ENCODE data around the gene CCDC159.
"Not testable (repeated sequence)": the region's sequence is repeated elsewhere in the genome, so short reads cannot be mapped to it uniquely, and the experiment has no call there.

CCDC159 gene

DNA sequence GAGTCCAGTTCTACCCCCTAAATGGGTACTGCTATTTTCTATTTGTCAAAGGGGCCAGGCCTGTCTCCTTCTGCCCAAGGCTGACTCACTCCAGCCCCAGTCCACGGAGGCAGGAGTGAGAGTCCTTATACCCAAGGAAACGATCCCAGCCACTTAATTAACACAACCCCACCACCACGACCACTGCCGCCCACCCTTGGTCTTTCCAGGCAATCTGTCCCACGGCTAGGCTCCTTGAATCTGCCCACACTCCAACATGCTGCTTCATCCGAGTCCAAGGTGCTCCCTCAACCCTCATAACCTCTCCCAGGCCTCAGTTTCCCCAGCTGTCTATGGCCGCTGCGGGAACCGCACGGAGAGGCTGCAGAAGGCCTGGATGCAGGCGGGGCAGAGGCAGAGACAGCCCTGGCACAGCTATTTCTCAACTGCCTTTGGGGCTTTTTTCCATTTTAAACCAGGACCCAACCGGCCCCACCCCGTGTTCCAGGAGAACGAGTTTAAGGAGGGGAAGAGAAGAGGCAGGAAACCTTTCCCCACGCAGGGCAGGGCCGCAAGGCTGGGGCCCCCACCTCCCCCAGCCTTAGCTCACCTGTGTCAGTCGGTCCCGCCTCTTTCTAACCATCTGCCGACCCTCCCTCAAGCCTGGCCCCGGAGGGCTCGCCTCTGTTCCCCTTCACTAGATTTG lies 7.6 kb upstream of the CCDC159 start:
- DNase-seq (ENCODE audit: low spot score): no peak

DNA sequence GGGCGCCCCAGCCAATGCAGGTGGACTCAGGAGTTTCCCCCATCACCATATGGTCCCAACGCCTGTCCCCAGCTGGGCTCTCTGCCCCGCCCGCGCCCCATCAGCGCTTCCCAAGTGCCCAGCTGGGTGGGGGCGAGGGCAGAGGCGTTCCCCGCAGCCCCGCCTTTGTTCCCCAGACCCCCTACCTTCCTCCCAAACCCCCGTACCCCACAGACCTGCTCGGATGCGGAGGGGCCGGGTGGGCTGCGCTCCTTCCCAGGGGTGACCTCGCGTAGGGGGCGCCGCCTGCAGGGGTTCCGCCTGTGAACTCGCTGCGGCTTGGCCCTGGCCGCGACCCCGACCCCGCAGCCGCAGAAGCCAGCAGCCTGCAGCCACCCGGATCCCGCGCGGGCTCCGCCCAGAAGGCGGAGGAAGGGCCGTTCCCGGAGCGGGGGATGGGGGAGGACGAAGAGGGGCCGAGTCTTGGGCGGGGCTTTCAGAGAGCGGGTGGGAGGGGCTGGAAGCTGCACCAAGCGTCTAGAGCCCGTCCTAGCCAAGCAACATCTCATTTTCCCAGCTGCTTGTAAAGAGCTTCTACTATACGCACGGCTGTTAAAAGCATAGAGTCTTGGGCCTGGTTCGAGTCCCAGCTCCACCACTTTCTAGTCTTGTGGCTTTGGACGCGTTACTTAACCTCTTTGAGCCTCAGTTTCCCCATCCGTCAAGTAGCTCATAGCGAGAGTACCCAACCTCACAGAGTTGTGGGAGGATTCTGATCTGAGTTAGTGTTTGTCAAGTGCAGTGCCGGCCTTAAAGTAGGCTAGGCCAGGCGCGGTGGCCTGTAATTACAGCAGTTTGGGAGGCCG lies 6.8 kb upstream of the CCDC159 start, which contains the start of gene RAB3D:
Gene RAB3D (minus strand): TSS at position 404 of the 845 bp plus-strand sequence. CDS start 2,258 bp downstream, outside the sequence.
- peak; percentile 96 for DNase-seq (ENCODE audit: low spot score)

DNA sequence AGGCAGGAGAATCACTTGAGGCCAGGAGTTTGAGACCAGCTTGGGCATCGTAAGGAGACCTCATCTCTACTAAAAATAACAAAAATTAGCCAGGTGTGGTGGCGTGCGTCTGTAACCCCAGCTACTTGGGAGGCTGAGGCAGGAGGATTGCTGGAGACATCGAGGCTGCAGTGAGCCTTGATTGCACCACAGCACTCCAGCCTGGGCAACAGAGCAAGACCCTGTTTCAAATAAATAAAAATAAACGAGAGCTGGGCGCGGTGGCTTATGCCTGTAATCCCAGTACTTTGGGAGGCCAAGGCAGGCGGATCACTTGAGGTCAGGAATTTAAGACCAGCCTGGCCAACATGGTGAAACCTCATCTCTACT lies 6.2 kb upstream of the CCDC159 start:
- DNase-seq (ENCODE audit: low spot score): not testable (repeated sequence)

DNA sequence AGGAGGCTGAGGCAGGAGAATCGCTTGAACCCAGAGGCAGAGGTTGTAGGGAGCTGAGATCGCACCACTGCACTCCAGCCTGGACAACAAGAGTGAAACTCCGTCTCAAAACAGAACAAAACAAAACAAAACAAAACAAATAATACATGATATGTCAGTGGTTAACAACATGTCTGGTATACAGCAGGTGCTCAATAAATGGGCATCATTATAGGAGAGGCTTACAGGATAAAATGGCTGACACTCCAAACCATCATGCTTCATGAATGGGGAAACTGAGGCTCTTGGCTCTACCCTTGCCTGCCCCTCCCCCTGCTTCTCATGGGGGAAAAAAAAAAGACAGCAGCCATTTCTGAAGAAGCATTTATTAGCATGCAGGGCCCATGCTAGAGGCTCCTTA lies 3.9 kb upstream of the CCDC159 start:
- DNase-seq (ENCODE audit: low spot score): no peak

DNA sequence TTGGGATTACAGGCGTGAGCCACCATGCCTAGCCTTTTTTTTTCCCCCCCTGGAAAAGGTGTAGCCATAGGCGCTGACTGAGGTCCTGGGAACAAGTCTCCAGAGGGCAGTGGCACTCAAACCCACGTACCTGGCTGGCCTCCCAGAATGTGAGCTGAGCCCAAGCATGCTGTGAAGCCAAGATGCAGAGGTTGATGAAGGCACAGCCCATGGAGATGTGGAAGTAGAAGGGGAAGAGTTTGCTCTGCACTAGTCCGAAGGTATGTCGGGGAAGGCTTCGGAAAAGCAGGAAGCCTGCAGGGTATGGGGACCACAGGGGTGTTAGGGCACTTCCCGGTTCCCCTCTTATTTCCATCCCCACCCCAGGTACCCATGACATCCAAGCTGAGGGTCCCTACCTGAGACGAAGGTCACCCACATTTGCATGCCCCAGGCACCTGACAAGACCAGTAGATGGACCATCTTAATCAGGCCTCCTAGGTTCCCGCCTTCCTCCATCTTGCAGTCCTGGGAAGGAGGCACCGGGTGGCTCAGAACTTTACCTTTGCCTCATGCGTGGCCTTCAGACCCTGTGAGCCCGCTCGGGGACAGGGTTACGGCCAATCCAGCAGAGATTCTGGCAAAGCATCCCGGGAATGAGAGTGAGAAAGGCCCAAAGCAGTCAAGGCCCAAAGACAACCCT lies 1.1 kb upstream of the CCDC159 start:
- DNase-seq (ENCODE audit: low spot score): no peak

DNA sequence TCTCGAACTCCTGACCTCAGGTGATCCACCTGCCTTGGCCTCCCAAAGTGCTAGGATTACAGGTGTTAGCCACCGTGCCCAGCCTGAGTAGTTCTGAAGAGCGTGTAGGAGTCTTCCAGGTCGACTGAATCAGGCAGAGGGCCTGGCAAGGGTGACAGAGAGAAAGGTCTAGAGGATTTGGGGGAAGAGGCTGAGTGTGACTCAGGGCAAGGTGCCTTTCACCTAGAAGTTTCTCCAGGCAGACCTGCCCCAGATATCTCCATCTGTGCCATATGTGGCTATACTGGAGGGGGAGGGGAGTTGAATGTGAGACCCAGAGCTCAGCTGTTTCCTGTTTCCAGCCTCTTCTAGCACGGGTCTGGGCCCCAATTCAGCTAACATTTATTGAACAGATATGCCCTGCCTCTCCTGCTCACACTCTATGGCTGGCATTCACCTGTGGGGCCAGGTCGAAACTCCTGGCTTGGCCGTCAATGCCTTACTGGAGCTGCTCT lies 1.3 kb downstream of the CCDC159 start:
- DNase-seq (ENCODE audit: low spot score): no peak

DNA sequence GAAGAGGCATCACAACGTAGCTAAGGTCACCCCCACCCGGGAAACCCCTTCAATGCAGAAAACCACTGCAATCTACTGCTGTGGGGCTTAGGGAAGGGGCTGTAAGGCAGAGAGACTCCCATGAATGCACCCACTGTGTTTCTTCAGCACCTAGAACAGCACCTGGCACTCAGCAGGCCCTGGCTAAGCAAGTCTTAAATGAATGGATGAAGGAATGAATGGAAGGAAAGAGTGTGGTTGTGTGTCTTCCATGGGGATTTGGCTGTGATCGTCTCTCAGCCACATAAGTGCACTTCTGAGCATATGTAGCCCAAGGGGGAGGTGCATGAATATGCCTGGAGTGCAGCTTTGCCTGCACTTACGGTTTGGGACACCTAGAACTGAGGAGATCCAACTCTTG lies 2.9 kb downstream of the CCDC159 start:
- DNase-seq (ENCODE audit: low spot score): no peak

DNA sequence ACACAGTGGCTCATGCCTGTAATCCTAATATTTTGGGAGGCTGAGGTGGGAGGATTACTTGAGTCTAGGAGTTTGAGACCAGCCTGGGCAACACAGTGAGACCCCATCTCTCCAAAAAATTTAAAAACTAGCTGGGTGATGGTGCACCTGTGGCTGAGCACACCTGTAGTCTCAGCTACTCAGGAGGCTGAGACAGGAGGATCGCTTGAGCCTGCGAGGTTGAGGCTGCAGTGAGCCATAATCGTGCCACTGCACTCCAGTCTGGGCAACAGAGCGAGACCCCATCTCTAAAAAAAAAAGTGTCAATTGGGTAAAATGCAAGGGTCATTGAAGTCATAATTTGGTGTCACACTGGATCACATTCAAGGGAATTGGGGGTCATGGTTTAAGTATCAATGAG lies 7.8 kb downstream of the CCDC159 start:
- DNase-seq (ENCODE audit: low spot score): not testable (repeated sequence)

DNA sequence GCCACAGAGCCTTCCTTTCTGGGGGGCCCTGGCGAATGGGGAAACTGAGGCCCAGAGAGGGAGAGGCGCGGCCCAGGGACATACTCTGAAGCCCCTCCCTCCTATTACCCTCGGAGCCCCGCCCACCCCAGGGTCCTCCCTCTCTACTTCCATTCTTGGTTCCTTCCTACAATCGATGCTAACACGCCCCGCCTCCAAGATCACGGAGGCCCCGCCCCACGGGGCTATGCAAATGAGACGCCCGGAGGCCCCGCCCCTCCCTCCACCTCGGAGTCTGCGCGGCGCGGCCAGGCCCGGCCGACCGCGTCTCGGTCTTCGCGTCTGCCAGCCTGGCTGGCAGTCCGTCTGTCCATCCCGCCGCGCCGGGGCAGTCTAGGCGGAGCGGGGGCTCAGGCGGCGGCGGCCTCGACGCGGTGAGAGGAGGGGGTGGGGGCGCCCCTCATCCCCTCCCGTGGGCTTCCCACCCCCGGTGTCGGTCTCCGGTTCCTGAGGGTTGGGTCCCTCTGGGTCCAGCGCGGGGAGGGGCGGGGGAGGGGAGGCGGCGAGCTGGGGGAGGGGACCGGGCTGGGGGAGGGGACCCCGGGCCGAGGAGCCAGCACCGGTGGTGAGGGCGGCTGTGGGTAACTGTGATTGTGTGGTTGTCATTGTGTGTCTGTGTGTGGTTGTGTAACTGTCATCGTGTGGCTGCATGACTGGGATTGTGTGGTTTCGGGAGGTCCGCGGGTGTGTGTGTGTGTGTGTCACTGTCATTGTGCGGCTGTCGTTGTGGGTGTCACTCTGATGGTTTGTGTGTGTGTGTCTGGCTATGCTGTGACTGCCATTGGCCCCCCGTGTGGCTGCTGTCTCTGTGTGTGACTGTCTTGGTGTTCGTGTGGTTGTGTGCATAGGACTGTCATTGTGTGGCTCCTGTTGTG lies 9.1 kb downstream of the CCDC159 start, which contains the start of gene PLPPR2:
Gene PLPPR2 (plus strand): TSS at position 273 of the 914 bp plus-strand sequence. CDS start 2,242 bp downstream, outside the sequence.
- DNase-seq (ENCODE audit: low spot score): peak; percentile 88

DNA sequence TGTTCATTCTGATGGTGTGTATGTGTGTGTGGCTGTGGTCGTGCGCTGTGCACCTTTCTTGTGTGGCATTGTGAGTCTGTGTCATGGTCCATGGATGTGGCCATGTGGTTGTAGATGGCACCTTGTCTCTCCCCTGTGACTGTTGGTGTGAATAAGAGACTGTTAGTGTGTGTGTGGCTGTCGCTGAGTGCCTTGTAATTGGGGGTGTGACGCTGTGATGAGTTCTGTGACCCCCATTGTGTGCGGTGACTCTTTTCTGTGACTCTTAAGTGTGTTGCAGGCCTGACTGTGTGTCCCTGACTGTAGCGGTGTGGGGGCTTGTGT lies 9.7 kb downstream of the CCDC159 start:
- no peak for DNase-seq (ENCODE audit: low spot score)

DNA sequence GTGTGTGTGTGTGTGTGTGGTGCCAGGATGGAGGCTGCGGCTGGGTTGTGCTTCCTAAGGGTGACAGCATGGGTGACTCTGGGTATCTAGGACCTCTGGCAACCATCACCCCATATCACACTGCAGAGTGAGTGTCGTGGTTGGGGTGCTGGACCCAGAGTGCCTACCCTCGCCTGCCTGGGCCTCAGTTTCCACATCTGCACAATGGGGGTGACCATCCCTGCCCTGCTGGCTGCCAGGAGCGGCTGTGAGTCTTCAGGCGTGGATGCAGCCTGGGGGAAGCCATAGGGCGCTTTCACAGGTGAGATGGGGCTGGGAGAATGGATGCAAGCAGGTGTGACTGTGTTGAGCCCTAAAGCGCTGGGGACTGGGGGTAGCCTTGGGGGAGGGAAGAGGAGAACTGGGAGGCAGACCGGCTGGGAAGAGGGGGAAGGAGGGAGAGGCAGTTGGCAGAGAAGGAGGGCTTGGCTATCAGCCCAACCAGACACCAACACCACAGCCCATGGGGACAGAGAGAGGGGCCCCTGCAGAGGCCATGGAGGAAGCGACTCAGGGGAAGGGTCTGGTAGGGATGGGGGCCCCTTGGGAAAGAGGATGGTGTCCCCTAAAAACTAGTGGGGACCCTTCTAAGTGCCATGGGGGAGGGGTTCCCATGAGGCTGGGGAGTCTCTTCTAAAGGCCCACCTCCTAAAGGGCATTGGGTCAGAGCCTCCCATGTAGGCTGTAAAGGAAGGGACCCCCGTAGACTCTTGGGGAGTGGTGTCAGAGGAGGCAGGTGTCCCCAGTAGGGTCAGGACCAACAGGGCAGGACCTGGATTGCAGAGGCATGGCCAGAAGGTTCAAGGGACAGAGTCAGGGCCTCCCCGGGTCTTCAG lies 10.6 kb downstream of the CCDC159 start:
- no peak for DNase-seq (ENCODE audit: low spot score)

DNA sequence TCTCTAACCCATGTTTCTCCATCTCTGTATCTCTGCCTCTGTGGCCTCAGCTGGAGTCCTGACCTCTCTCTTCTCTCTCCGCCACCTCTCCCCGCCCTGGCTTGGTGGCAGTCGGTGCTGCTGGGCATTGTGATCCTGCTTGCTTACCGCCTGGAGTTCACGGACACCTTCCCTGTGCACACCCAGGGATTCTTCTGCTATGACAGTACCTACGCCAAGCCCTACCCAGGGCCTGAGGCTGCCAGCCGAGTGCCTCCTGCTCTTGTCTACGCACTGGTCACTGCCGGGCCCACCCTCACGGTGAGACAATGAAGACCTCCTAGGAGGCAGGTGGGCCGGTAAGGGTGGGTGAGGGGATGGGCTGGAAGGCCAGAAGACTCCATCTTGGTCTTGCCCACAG lies 13.1 kb downstream of the CCDC159 start:
- DNase-seq (ENCODE audit: low spot score): no peak

DNA sequence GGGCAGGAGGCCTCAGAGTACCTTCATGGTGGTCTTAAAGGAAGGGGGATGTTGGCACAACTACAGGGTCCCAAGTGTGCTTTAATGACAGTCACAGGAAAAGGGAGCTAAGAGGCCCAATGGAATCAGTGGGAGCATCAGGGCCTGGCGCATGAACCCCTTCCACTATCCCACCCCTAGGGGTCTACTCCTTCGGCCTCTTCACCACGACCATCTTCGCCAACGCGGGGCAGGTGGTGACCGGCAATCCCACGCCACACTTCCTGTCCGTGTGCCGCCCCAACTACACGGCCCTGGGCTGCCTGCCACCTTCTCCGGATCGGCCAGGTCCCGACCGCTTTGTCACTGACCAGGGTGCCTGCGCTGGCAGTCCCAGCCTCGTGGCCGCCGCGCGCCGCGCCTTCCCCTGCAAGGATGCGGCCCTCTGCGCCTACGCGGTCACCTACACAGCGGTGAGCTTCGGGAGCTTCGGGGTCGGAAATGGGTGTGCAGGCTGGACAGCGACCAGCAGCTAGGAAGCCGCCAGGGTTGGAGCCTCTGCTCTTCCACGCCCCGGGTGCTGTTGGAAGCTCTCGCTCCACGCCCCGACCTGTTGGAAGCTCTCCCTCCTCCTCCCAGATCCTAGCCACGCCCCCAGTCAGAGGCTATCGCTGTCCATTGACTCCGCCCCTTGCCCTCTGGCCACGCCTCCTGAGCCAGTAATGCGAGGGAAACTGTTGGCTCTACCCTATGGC lies 14.9 kb downstream of the CCDC159 start:
- no peak for DNase-seq (ENCODE audit: low spot score)

DNA sequence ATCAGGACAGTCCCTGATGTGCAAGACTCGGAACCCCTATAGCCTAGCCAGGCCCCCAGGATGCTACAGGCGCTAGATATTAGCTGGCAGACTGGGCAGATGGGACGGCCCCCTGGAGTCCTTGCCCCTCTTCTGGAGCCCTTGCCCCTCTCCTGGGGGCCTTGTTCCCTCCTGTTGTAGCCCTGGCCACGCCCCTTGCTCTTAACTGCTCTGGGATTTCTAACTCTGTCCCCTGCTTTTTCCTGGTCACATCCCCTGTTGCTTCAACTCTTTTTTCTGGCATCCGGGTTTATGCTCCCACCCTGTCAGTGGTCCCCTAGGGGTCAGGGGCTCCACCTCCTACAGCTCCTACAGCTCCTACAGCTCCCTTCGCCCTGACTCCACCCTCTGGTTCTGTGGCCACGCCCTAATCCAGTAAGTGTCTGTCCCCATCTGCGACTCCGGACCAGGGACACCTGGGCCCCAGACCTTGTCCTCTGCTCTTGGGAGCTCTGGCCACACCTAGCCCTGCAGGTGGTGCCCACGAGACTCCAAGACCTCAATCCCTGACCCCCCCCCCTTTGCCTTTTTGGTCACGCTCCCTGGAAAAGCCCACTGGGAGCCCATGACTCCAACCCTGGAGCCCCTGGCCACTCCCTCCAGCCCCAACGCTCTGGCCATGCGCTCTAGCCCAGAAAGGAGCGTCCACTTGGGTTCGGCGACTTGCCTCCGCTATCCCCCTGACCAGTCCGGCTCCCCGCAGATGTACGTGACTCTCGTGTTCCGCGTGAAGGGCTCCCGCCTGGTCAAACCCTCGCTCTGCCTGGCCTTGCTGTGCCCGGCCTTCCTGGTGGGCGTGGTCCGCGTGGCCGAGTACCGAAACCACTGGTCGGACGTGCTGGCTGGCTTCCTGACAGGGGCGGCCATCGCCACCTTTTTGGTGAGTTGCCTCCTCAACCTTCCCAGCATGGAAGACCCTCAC lies 15.7 kb downstream of the CCDC159 start:
- no peak for DNase-seq (ENCODE audit: low spot score)

DNA sequence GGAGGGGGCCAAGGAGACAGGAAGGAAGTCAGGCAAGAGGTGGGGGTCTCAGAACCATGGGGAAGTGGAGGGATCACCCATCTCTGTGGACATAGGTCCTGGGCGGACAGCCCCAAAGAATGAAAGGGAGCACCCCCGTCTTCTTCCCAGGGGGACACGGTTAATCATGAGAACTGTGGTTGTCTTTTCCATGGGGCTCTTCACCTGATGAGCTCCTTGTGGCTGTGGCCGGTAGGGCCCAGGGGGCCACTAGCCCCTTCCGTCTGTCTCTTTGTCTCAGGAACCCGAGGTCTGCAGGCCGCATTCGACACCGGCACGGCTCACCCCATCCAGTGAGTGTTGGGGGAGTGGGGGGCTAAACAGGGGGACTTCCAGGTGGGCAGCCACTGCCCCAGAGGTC lies 17.6 kb downstream of the CCDC159 start:
- no peak for DNase-seq (ENCODE audit: low spot score)

DNA sequence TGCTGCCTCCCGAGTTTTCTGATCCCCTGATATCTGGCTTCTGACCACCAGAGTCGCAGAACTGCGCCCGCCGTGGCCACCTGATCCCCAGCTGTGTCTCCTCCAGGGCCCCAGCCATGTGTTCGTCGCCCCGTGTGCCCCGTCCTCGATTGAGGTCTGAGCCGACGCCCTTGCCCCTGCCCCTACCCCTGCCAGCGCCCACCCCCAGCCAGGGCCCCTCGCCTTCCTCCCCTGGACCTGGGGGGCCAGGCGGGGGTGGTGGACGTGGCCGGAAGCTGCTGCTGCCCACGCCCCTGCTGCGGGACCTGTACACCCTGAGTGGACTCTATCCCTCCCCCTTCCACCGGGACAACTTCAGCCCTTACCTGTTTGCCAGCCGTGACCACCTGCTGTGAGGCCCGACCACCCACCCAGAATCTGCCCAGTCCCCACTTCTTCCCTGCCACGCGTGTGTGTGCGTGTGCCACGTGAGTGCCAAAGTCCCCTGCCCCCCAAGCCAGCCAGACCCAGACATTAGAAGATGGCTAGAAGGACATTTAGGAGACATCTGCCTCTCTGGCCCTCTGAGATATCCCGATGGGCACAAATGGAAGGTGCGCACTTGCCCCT lies 18.1 kb downstream of the CCDC159 start:
- no peak for DNase-seq (ENCODE audit: low spot score)

DNA sequence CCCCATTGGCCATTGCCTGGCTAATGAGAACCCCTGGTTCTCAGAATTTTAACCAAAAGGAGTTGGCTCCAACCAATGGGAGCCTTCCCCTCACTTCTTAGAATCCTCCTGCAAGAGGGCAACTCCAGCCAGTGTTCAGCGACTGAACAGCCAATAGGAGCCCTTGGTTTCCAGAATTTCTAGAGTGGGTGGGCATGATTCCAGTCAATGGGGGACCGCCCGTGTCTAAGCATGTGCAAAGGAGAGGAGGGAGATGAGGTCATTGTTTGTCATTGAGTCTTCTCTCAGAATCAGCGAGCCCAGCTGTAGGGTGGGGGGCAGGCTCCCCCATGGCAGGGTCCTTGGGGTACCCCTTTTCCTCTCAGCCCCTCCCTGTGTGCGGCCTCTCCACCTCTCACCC lies 18.6 kb downstream of the CCDC159 start:
- DNase-seq (ENCODE audit: low spot score): no peak

DNA sequence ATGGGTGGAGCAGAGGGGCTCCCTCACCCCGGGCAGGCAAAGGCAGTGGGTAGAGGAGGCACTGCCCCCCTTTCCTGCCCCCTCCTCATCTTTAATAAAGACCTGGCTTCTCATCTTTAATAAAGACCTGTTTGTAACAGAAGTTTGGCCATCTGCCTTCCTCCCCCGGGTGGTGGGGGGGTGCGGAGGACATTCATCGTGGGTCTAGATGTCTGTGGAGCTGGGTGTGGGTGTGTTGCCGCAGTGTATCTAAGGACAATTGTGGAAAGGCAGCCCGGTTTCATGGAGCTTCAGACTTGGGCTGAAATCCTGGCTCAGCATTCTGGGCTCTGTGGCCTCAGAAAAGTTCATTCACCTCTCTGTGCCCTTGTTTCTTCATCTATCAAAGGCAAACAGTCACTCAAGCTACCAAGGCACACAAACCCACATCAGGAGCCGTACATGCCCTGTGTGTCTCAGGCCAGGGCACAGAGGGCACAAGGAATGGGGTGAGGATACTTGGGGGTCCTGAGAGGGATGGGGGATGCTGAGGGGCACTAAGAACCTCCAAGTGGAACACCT lies 19.3 kb downstream of the CCDC159 start:
- no peak for DNase-seq (ENCODE audit: low spot score)

Measured in HuH-7.5 (cell line).